Nephron progenitor cell (in vitro differentiated cells): ENCODE measurements around the gene PIP4K2B.
A peak's percentile ranks its signal among the peaks of the same experiment; 100 is the strongest.
"Not testable (repeated sequence)": the region's sequence is repeated elsewhere in the genome, so short reads cannot be mapped to it uniquely, and the experiment has no call there.

Source experiments
- DNase-seq: peaks from one replicate; pipeline ENCODE4 v3.0.0; 2021
- H3K27ac Mint-ChIP-seq: 2 replicates; pipeline ENCODE4 v1.8.0; 2021; ENCODE audit warnings: mild to moderate bottlenecking, moderate library complexity, mixed read lengths
- H3K27me3 Mint-ChIP-seq: 2 replicates; pipeline ENCODE4 v1.8.0; 2021; ENCODE audit warnings: mild to moderate bottlenecking, low read depth, mixed read lengths; ENCODE audit not compliant: poor library complexity
- H3K36me3 Mint-ChIP-seq: 2 replicates; pipeline ENCODE4 v1.8.0; 2021; ENCODE audit warnings: low read depth, mixed read lengths
- H3K4me1 Mint-ChIP-seq: 2 replicates; pipeline ENCODE4 v1.8.0; 2021; ENCODE audit warnings: mixed read lengths
- H3K4me3 Mint-ChIP-seq: 2 replicates; pipeline ENCODE4 v1.8.0; 2021; ENCODE audit warnings: mild to moderate bottlenecking, moderate library complexity, mixed read lengths
- H3K9me3 Mint-ChIP-seq: 2 replicates; pipeline ENCODE4 v1.8.0; 2021; ENCODE audit warnings: mild to moderate bottlenecking, moderate library complexity, mixed read lengths
- CTCF ChIP-seq: fragments of 200-600 bp; sonication (generic); IDR thresholded peaks from 2 replicates; pipeline ENCODE4 v1.5.0; 2021; ENCODE audit warnings: antibody characterized with exemption

Gene PIP4K2B

GRCh38 chr17:38730526-38731379 is 68.6 kb downstream of the PIP4K2B start:
- no peak for TF ChIP-seq CTCF
- Mint-ChIP-seq H3K9me3 (no peaks in the 10 kb centered on the region), H3K4me3 (peak overlapping the region; percentile 89), H3K36me3 (peaks cover 35% of the 10 kb centered on the region), H3K27ac (peak overlapping the region; percentile 49), H3K4me1 (peaks cover 47% of the 10 kb centered on the region), H3K27me3 (peaks cover 2% of the 10 kb centered on the region)
- DNase-seq: peak; percentile 38

GRCh38 chr17:38729886-38730525 is 69.3 kb downstream of the PIP4K2B start, which contains the start of gene CISD3:
CISD3 (plus strand) TSS chr17:38730341; CDS start chr17:38730359, 18 bp downstream.
- H3K4me1 Mint-ChIP-seq: peaks cover 47% of the 10 kb centered on the region
- peaks cover 30% of the 10 kb centered on the region for H3K36me3 Mint-ChIP-seq
- H3K27me3 Mint-ChIP-seq: peaks cover 2% of the 10 kb centered on the region
- TF ChIP-seq CTCF: peak; percentile 29
- no peaks in the 10 kb centered on the region for H3K9me3 Mint-ChIP-seq
- DNase-seq: peak; percentile 89
- H3K4me3 Mint-ChIP-seq: peak within 1 kb of the TSS; percentile 89
- H3K27ac Mint-ChIP-seq: peak within 1 kb of the TSS; percentile 49

- peaks cover 26% of the 10 kb centered on the region for H3K36me3 Mint-ChIP-seq
- H3K27me3 Mint-ChIP-seq: peaks cover 2% of the 10 kb centered on the region
- H3K9me3 Mint-ChIP-seq: no peaks in the 10 kb centered on the region
- no peak for DNase-seq
- peaks cover 41% of the 10 kb centered on the region for H3K4me1 Mint-ChIP-seq
- peak overlapping the region; percentile 80 for H3K4me3 Mint-ChIP-seq
- TF ChIP-seq CTCF: no peak
- no peak overlapping the region for H3K27ac Mint-ChIP-seq
Observed at GRCh38 chr17:38729368-38729885, 69.9 kb downstream of the PIP4K2B start.

GRCh38 chr17:38728290-38728831 is 71.0 kb downstream of the PIP4K2B start:
- no peak for DNase-seq
- H3K36me3 Mint-ChIP-seq: peaks cover 22% of the 10 kb centered on the region
- H3K4me3 Mint-ChIP-seq: peak overlapping the region; percentile 45
- no peaks in the 10 kb centered on the region for H3K9me3 Mint-ChIP-seq
- no peak overlapping the region for H3K27ac Mint-ChIP-seq
- peaks cover 40% of the 10 kb centered on the region for H3K4me1 Mint-ChIP-seq
- H3K27me3 Mint-ChIP-seq: peaks cover 2% of the 10 kb centered on the region
- no peak for TF ChIP-seq CTCF

GRCh38 chr17:38727736-38728135 is 71.6 kb downstream of the PIP4K2B start:
- Mint-ChIP-seq H3K9me3 (no peaks in the 10 kb centered on the region), H3K4me3 (peak overlapping the region; percentile 45), H3K36me3 (peaks cover 17% of the 10 kb centered on the region), H3K27me3 (peaks cover 2% of the 10 kb centered on the region), H3K4me1 (peaks cover 40% of the 10 kb centered on the region), H3K27ac (no peak overlapping the region)
- no peak for TF ChIP-seq CTCF
- no peak for DNase-seq

- not testable (repeated sequence) for H3K36me3 Mint-ChIP-seq, H3K4me3 Mint-ChIP-seq, H3K27me3 Mint-ChIP-seq, H3K9me3 Mint-ChIP-seq, DNase-seq, H3K27ac Mint-ChIP-seq
- peaks cover 43% of the 10 kb centered on the region for H3K4me1 Mint-ChIP-seq
Observed at GRCh38 chr17:38726145-38726544, 73.2 kb downstream of the PIP4K2B start.
